Spinal cord (tissue), 10 donors: ENCODE data around the gene AGPAT1. TPM values are rescaled to one million over a fixed set of nuclear protein-coding genes. Genes with fewer than 3 reads are reported as not detected.
"Not testable (repeated sequence)": the region's sequence is repeated elsewhere in the genome, so short reads cannot be mapped to it uniquely, and the experiment has no call there.

Experiments used
- DNase-seq, 6 donors: peaks; one replicate each; pipeline versions ENCODE4 v3.0.0 to v3.0.0-alpha.2; 2013 to 2015; ENCODE audit warnings: low spot score in 6 of 6, low read depth in 4 of 6
- H3K27ac ChIP-seq: one replicate; pipeline ENCODE4 v1.5.1; 2013; ENCODE audit warnings: low read depth, low read length, control low read depth
- H3K27me3 ChIP-seq: one replicate; pipeline ENCODE4 v1.6.1; 2013; ENCODE audit warnings: low read length; ENCODE audit not compliant: control insufficient read depth, insufficient read depth
- H3K36me3 ChIP-seq: one replicate; pipeline ENCODE4 v1.6.1; 2013; ENCODE audit warnings: low read length; ENCODE audit not compliant: control insufficient read depth, insufficient read depth
- H3K4me1 ChIP-seq: one replicate; pipeline ENCODE4 v1.6.1; 2013; ENCODE audit warnings: low read length; ENCODE audit not compliant: control insufficient read depth, insufficient read depth
- H3K4me3 ChIP-seq: one replicate; pipeline ENCODE4 v1.5.1; 2013; ENCODE audit warnings: low read depth, low read length, control low read depth
- H3K9me3 ChIP-seq: one replicate; pipeline ENCODE4 v1.6.1; 2013; ENCODE audit warnings: low read length; ENCODE audit not compliant: control insufficient read depth, insufficient read depth
- WGBS: methylation state at CpG from one replicate; pipeline ENCODE4 v1.1.5; 2013; ENCODE audit warnings: missing lambda C conversion rate; ENCODE audit not compliant: insufficient coverage; 5-methylcytosine and 5-hydroxymethylcytosine counted together
- polyA plus RNA-seq, 2 donors: library from polyadenylated mRNA; unstranded; fragments of 120-200 nt; gene quantifications; one replicate each; pipeline ENCODE4 v1.2.1, GENCODE V29; 2013; ENCODE audit not compliant: insufficient read length in 2 of 2
- total RNA-seq, 2 donors: library from RNA; depleted of rRNA in 1 of 2; stranded (reverse); fragments of 120-200 nt in 1 of 2; fragments of >200 nt in 1 of 2; gene quantifications; one replicate each; pipeline versions ENCODE4 v1.2.3 to v1.2.4, GENCODE V29; 2013 to 2014
- donor health status: healthy.

Gene AGPAT1
- total and polyA plus RNA-seq, 4 donors, result 24.0 to 158 (median 117) TPM

- Histone ChIP-seq H3K27ac (no peak overlapping the region), H3K27me3 (no peaks in the 10 kb centered on the region), H3K4me1 (no peaks in the 10 kb centered on the region), H3K4me3 (no peak overlapping the region), H3K36me3 (no peaks in the 10 kb centered on the region), H3K9me3 (no peaks in the 10 kb centered on the region)
- no peak for DNase-seq
- WGBS, result no CpG with 5 or more reads among the region's 4 CpGs
Measured at GRCh38 chr6:32215617-32216016, 39.7 kb upstream of the AGPAT1 start.

DNA sequence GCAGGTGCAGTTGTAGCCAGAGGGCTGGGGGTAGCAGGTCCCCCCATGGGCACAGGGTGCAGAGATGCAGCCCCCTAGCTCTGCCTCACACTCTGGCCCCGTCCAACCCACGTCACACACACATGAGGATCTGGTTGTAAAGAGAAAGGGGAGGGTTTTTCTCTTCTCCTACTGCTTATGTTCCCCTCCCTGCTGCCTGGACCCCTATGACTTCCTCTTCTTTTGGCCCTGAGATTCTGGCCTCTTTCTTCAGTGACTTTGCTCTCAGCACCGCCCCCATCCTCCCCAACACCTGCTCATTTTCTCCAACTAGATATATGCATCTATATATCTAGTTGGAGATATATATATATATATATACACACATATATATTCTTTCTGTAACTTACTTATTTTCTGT, 38.2 kb upstream of the AGPAT1 start:
- Histone ChIP-seq H3K36me3 (no peaks in the 10 kb centered on the region), H3K4me3 (no peak overlapping the region), H3K9me3 (no peaks in the 10 kb centered on the region), H3K4me1 (no peaks in the 10 kb centered on the region), H3K27ac (no peak overlapping the region), H3K27me3 (no peaks in the 10 kb centered on the region)
- WGBS, result no CpG with 5 or more reads among the region's 3 CpGs
- no peak for DNase-seq

DNA sequence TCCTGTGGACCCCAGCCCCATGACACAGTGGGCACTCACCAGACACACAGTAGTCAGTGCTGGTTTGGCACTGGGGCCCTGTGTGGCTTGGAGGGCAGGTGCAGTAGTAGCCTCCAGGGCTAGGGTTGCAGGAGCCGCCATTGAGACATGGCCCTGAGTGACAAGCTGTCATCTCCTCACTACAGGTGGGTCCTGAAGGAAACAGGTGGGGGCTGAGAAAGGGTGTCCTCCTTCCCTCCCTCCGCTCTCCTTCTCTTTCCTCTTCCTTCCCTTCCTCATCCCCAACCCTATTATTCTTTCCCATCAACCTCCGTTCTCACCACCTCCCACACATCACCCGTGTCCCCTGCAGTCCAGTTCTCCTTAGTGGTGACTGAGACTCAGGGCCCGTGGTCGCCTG, 37.8 kb upstream of the AGPAT1 start:
- Histone ChIP-seq H3K4me3 (no peak overlapping the region), H3K36me3 (no peaks in the 10 kb centered on the region), H3K9me3 (no peaks in the 10 kb centered on the region), H3K27me3 (no peaks in the 10 kb centered on the region), H3K27ac (no peak overlapping the region), H3K4me1 (no peaks in the 10 kb centered on the region)
- no peak for DNase-seq
- 92% methylated on average over 2 of the region's 6 CpGs for WGBS

DNA sequence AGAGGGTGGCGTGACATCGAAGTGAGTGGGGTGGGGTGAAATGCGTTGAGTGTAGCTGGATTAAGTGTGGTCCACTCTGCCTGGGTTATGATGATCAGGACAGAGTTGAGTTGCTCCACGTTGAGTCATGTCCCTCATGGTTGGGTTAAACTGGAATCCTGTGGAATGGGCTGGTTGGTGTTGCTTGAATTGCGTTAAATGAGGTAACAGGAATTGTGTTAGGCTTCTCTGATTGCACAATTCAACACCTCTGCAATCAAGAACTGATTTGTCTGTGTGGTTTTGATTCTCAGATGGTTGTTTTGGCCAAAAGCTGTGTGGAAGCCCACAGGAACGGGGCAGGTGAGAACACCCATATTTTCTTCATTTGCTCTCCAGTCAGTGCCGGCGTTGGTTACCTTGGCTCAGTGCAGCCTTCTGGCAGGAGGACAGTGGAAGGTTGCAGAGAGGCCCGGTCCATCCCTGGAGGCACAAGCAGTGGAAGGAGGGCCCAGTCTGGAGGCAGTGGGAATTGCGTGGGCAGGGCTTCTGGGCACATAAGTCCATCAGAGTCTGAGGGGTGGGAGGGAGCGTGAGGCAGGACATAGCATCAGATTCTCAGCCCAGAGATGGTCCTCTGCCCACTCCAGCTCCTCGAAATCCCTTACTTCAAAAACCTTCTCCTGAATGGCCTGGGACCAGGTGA, 36.3 kb upstream of the AGPAT1 start:
- no peaks in the 10 kb centered on the region for H3K36me3 ChIP-seq
- H3K27me3 ChIP-seq, result no peaks in the 10 kb centered on the region
- H3K4me1 ChIP-seq, result no peaks in the 10 kb centered on the region
- 85% methylated on average over 10 of the region's 12 CpGs for WGBS
- DNase-seq, result no peak
- H3K9me3 ChIP-seq, result no peaks in the 10 kb centered on the region
- no peak overlapping the region for H3K27ac ChIP-seq
- H3K4me3 ChIP-seq, result no peak overlapping the region

DNA sequence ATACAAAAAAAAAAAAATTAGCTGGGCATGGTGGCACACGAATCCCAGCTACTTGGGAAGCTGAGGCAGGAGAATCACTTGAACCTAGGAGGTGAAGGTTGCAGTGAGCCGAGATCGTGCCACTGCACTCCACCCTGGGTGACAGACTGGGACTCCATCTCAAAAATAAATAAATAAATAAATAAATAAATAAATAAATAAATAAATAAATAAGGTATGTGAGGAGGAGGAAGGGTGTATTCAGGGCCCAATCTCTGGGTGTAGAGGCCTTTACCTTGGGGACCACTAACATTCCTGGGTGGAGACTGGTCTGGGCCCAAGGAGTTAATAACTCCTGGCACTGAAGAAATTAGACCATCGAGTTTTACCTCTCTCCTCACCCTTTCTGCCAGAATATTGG, 35.5 kb upstream of the AGPAT1 start:
- H3K27ac ChIP-seq, H3K4me1 ChIP-seq, H3K36me3 ChIP-seq, DNase-seq, H3K9me3 ChIP-seq, H3K4me3 ChIP-seq, H3K27me3 ChIP-seq: not testable (repeated sequence)
- 57% methylated on average over 1 of the region's 4 CpGs for WGBS

- Histone ChIP-seq H3K36me3 (no peaks in the 10 kb centered on the region), H3K9me3 (no peaks in the 10 kb centered on the region), H3K27me3 (no peaks in the 10 kb centered on the region), H3K4me3 (no peak overlapping the region), H3K27ac (no peak overlapping the region), H3K4me1 (no peaks in the 10 kb centered on the region)
- WGBS, result 91% methylated on average over 5 of the region's 5 CpGs
- DNase-seq, result no peak
Measured at GRCh38 chr6:32210191-32210601, 34.3 kb upstream of the AGPAT1 start.

DNA sequence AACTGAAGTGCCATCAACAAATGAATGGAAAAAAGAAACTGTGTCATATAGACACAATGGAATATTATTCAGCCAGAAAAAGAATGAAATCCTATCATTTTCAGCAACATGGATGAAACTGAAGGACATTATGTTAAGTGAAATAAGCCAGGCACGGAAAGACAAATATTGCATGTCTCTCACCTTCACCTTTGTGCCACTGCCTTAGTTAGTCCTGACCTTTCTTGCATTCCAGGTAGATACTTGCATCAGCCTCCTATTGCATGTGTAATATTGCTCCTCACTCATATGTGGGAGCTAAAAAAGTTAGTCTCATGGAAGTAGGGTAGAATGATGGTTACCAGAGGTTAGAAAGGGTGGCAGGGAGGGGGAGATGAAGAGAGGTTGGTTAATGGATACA, 33.1 kb upstream of the AGPAT1 start:
- Histone ChIP-seq H3K4me3 (no peak overlapping the region), H3K27me3 (no peaks in the 10 kb centered on the region), H3K4me1 (peaks cover under 1% of the 10 kb centered on the region), H3K9me3 (no peaks in the 10 kb centered on the region), H3K27ac (no peak overlapping the region), H3K36me3 (no peaks in the 10 kb centered on the region)
- no CpG with 5 or more reads among the region's 1 CpG for WGBS
- DNase-seq, result no peak

GRCh38 chr6:32204268-32204715, 28.4 kb upstream of the AGPAT1 start:
- WGBS, result 94% methylated on average over 3 of the region's 3 CpGs
- Histone ChIP-seq H3K4me1 (peaks cover 12% of the 10 kb centered on the region), H3K27me3 (no peaks in the 10 kb centered on the region), H3K27ac (no peak overlapping the region), H3K36me3 (no peaks in the 10 kb centered on the region), H3K4me3 (no peak overlapping the region), H3K9me3 (no peaks in the 10 kb centered on the region)
- no peak for DNase-seq

- Histone ChIP-seq H3K27ac (no peak overlapping the region), H3K36me3 (no peaks in the 10 kb centered on the region), H3K4me1 (peaks cover 12% of the 10 kb centered on the region), H3K9me3 (no peaks in the 10 kb centered on the region), H3K27me3 (no peaks in the 10 kb centered on the region), H3K4me3 (no peak overlapping the region)
- 62% methylated on average over 8 of the region's 9 CpGs for WGBS
- peak in 2 of 6 donors; percentile 64 to 72 for DNase-seq
Measured at GRCh38 chr6:32203426-32204267, 27.8 kb upstream of the AGPAT1 start.

- Histone ChIP-seq H3K36me3 (no peaks in the 10 kb centered on the region), H3K9me3 (no peaks in the 10 kb centered on the region), H3K27me3 (no peaks in the 10 kb centered on the region), H3K4me3 (no peak overlapping the region), H3K27ac (no peak overlapping the region), H3K4me1 (peaks cover 18% of the 10 kb centered on the region)
- WGBS, result 84% methylated on average over 5 of the region's 9 CpGs
- no peak for DNase-seq
Measured at GRCh38 chr6:32202186-32202585, 26.3 kb upstream of the AGPAT1 start.
